ENCODE measurements around the gene SUCO. TPM values are rescaled to one million over a fixed set of nuclear protein-coding genes. Genes with fewer than 3 reads are reported as not detected.
"Not testable (repeated sequence)": the region's sequence is repeated elsewhere in the genome, so short reads cannot be mapped to it uniquely, and the experiment has no call there.

The SUCO gene
- total RNA-seq, 1 donor from 2014 or later, result 30.2 TPM

DNA sequence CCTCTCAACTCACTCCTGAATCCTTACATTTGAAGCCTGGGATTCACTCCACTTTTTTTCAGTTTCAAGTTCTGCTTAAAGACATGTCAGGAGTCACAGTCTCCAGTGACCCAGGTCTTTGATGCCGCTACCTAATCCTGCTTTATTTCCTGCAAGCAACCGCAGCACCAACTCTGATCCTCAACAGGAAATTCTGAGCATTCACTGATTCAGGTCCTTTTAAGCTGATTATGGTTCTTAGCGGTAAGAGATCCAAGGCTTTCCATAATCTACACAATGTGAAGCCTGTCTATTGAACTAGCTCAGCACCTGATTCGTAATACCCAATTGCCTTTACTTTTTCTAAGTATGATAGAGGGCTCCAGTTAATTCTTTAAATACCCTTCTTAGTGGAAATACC, 45.4 kb upstream of the SUCO start:
- DNase-seq (ENCODE audit: low read depth), result no peak

DNA sequence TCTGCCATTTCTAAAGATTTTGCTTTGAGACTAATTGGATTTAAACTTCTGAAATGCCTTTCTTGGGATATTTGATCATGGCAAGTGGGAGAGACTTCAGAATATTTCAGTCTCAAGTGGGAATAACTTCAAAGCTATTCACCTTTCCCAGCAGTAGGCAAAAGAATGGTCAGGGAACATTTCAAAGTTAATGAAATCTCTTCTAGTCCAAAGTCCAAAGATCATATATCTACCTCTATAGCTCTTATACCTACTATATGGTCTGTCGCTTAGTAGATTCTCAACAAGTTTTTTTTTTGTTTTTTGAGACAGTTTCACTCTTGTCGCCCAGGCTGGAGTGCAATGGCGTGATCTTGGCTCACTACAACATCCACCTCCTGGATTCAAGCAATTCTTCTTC, 44.6 kb upstream of the SUCO start:
- no peak for DNase-seq (ENCODE audit: low read depth)
- TF ChIP-seq, protein P1, sequence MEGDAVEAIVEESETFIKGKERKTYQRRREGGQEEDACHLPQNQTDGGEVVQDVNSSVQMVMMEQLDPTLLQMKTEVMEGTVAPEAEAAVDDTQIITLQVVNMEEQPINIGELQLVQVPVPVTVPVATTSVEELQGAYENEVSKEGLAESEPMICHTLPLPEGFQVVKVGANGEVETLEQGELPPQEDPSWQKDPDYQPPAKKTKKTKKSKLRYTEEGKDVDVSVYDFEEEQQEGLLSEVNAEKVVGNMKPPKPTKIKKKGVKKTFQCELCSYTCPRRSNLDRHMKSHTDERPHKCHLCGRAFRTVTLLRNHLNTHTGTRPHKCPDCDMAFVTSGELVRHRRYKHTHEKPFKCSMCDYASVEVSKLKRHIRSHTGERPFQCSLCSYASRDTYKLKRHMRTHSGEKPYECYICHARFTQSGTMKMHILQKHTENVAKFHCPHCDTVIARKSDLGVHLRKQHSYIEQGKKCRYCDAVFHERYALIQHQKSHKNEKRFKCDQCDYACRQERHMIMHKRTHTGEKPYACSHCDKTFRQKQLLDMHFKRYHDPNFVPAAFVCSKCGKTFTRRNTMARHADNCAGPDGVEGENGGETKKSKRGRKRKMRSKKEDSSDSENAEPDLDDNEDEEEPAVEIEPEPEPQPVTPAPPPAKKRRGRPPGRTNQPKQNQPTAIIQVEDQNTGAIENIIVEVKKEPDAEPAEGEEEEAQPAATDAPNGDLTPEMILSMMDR (conservative IDR thresholded peaks at IDR 0.05; ENCODE audit: low read depth, low read length), result no peak
- no peak overlapping the region for H3K4me3 ChIP-seq (ENCODE audit: low read depth, low read length)

More for the DNA sequence above, 45.4 kb upstream of the SUCO start:
- TF ChIP-seq, protein P1 (conservative IDR thresholded peaks at IDR 0.05; ENCODE audit: low read depth, low read length), result no peak
- H3K4me3 ChIP-seq (ENCODE audit: low read depth, low read length), result no peak overlapping the region

DNA sequence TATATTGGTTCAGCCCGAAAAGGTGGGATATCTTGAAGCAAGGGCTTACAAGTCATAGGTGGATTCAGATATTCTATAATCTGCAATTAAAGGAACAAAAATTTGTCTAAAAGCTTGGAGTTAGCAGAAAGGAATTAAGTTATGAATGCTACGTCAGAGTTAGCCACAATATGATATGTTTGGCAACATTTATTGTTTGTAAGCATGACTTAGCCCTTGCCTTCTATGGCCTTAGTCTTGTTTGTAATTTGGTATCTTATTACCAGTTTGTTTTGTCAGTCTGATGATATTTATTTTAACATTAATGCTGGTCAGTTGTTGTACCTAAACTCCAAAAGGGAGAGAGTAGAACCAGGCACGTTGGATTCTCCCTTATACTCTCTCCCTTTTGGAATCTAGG, 43.1 kb upstream of the SUCO start:
- TF ChIP-seq, protein P1 (conservative IDR thresholded peaks at IDR 0.05; ENCODE audit: low read depth, low read length), result no peak
- H3K4me3 ChIP-seq (ENCODE audit: low read depth, low read length), result no peak overlapping the region
- no peak for DNase-seq (ENCODE audit: low read depth)

DNA sequence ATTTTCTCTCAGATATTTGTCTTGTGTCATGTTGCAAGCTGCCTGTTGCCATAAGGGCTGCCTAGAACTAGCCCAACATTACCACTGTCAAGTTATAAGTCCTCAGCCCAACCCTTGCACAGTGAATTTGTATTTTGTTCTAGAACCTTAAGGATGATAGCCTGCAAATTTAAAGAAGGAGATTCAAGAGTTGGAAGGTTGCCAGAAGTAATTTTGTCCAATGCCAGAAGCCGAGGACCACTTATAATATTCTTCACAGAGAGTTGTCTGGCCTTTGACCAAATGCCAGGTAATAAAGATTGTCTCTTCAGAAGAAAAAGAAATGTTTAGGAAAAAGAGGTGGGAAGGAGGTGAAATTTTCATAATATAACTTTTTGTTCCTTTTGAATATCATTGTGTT, 40.5 kb upstream of the SUCO start:
- H3K4me3 ChIP-seq (ENCODE audit: low read depth, low read length), result no peak overlapping the region
- no peak for DNase-seq (ENCODE audit: low read depth)
- TF ChIP-seq, protein P1 (conservative IDR thresholded peaks at IDR 0.05; ENCODE audit: low read depth, low read length), result no peak

DNA sequence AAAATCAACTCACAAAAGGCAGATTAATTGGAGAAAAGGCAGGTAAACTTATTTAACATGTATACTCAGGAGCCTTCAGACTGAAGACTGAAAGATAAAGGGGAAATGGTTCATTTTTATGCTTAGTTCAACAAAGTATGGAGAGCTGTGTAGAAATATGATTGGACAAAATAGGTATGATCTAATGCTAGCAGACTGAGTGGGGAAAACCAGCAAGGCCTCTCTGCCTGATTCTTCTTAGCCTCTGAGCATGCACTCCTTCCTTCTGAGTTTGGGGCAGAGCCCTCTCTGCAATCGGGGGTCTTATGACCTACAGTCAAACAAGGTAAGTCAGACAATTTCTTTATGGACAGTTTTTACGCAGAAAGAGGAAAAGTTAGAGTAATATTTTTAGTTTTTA, 38.8 kb upstream of the SUCO start:
- no peak for DNase-seq (ENCODE audit: low read depth)
- H3K4me3 ChIP-seq (ENCODE audit: low read depth, low read length), result no peak overlapping the region
- TF ChIP-seq, protein P1 (conservative IDR thresholded peaks at IDR 0.05; ENCODE audit: low read depth, low read length), result no peak

DNA sequence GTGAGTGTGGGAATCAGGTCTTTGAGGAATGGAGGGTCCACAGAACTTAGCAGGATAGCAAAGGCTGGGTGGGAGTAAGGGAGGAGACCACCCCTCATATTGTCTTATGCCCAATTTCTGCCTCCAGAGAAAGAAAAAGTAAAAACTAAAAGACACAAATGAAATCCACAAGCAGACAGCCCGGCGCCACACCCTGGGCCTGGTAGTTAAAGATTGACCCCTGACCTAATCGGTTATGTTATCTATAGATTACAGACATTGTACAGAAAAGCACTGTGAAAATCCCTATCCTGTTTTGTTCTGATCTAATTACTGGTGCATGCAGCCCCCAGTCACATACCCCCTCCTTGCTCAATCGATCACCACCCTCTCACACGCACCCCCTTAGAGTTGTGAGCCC, 36.8 kb upstream of the SUCO start:
- not testable (repeated sequence) for DNase-seq (ENCODE audit: low read depth)

DNA sequence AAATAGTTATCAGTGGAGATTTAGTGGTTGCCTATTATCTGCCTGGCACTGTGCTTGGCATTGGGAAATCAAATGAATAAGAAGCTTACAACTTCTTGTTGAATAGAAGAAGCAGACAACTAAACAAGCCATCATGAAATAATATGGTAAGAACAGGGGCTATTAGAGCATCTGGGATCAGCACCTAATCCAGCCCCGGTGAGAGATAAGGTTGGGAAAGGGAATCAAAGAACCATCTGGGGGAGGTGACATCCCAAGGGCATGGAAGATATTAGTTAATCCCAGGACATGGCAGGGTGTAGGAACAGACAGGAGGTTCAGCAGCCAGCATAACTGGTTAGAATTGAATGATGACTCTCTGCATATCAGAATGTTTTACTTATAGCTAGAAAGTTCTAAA, 36.3 kb upstream of the SUCO start:
- TF ChIP-seq, protein P1 (conservative IDR thresholded peaks at IDR 0.05; ENCODE audit: low read depth, low read length), result no peak
- H3K4me3 ChIP-seq (ENCODE audit: low read depth, low read length), result no peak overlapping the region
- no peak for DNase-seq (ENCODE audit: low read depth)

More for the DNA sequence above, 36.8 kb upstream of the SUCO start:
- H3K4me3 ChIP-seq (ENCODE audit: low read depth, low read length), result not testable (repeated sequence)

DNA sequence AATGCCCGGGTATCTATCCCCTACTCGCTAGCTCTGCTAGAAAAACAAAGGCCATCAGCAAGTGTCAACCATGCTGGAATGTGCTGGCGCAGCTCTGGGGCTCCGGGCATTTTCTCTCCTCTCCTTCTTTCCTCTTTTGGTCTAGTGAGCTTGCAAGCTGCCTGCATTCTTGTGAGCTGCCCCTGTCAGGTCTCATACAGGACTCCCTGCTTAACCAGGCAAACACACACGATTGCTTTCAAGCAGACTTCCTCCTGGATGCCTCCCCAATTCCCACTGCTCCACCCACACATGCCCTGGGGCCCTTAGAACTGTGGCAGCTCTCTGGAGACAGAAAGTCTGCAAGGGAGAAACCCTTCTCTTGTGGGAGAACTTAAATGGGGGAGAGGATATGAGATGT, 35.7 kb upstream of the SUCO start:
- TF ChIP-seq, protein P1 (conservative IDR thresholded peaks at IDR 0.05; ENCODE audit: low read depth, low read length), result no peak
- H3K4me3 ChIP-seq (ENCODE audit: low read depth, low read length), result no peak overlapping the region
- peak; percentile 27 for DNase-seq (ENCODE audit: low read depth)

All from epithelial cell of proximal tubule (primary cell).